GDM1 (cell line): ENCODE results near the gene TIMD4.

ENCODE experiments used
- DNase-seq: peaks from one replicate; lab custom pipeline; 2025; lab: John Stamatoyannopoulos, UW

Gene TIMD4

DNA sequence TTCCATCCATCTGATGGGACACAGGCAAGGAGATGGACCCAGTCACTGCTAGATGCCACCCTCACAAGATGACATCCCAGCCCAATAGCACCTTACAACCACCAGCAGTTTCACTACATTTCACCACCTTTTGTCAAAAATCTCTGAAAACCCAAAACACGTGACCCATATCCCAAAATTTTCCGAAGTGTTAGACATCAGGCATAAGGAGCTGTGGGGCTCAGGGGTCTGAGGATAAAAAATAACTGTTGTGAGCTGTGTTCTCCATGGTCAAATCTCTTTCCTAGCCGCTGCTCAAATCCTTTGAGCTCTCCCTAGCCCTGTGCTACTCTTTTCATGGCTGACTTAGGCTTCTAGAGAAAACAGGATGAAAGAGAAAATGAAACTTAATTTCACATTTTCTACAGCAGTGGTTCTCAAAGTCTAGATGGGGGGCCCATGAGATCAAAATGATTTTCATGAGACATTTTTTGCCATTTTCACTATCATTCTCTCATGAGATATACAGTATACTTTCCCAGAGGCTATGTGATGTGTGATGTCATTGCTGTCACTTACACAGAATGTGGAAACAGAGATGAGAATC lies 40.7 kb downstream of the TIMD4 start:
- DNase-seq, result no peak

DNA sequence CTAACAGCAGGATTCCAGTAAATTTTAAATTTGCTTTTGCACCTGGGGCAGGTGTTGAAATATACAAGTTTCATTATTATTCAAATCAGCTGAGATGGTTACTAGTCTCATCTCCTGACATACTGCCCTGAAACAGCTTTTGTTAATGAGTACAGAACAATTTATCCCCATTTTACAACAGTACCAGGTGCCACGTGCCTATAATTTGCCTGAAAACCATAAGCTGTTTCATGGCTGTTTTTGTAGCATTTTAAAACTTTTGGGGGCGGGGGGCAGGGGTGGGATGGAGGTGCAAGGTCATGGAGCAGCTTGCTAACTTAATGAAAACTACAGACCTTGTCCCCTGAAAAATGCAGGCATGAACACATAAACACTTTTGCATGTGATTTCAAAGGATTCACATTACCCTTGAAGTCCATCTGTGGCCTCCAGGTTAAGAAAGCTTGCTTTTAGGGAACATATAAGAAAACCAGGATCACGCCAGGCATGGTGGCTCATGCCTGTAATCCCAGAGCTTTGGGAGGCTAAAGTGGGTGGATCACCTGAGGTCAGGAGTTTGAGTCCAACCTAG lies 42.1 kb downstream of the TIMD4 start:
- no peak for DNase-seq

DNA sequence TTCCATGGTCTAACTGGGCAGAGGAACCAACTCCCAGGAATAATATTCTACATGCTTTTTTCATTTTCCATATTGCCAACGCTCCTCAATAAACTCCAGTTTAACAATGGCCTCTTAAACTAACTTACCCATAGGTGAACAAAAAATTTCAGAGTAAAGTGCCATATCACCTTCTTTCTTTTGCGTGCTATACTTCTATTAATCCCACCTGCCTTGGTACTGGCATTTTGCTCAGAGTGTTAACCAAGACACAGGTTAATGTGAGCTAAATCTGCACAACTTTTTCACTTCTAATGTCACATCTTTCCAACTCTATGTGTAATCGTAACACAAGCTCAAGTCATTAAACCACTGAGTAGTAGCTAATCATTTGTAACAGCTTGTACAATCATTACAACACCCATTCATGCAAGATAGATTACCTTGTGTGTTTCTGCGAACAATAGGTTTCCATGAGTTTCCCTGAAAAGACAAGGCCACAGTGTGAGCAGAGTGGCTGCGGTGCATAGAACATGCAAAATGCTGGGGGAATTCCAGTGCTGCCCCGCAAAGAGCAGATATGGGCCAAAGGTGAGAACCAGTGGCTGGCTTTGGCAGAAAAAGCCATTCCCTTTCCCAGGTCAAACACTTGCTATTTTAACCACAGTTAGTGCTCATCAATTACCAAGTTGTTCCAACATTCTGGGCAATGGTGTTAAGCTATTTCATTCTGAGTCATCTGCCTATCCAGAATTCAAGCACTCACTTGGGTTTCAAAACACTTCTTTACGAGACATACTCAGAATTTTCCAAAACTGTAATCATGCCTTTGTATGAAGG lies 42.8 kb downstream of the TIMD4 start:
- DNase-seq, result no peak

DNA sequence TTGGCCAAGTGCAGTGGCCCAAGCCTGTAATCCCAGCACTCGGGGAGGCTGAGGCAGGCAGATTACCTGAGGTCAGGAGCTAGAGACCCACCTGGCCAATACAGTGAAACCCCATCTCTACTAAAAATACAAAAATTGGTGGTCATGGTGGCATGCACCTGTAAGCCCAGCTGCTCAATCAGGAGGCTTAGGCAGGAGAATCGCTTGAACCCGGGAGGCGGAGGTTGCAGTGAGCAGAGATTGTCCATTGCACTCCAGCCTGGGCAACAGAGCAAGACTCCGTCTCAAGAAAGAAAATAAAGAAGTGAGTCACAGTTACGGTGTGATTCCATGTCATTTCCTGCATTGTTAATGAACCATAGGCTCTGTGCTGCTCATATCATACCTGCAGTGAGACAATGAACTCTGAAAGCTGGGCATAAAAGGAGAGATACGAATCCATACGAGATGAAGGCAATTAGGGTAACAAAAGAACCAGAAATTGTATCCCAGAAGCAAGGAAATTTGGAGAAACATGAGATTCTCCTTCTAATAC lies 44.6 kb downstream of the TIMD4 start:
- DNase-seq, result no peak

DNA sequence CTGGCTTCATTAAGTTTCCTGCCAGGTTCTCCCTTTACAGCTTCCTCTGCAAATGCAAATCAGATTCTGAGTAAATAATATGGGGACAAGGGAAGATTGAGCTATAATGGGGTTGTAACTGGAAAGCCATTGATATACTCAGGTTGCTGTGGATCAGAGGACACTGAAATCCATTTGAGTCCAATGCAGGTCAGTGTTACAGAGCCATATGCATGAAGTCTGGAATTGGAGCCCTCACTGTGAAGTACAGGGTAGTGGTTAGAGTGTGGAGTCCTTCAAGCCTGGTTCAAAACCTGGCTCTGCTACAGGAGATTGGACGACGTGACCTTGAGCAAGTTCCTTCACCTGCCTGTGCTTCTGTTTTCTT lies 48.7 kb downstream of the TIMD4 start:
- DNase-seq, result no peak

DNA sequence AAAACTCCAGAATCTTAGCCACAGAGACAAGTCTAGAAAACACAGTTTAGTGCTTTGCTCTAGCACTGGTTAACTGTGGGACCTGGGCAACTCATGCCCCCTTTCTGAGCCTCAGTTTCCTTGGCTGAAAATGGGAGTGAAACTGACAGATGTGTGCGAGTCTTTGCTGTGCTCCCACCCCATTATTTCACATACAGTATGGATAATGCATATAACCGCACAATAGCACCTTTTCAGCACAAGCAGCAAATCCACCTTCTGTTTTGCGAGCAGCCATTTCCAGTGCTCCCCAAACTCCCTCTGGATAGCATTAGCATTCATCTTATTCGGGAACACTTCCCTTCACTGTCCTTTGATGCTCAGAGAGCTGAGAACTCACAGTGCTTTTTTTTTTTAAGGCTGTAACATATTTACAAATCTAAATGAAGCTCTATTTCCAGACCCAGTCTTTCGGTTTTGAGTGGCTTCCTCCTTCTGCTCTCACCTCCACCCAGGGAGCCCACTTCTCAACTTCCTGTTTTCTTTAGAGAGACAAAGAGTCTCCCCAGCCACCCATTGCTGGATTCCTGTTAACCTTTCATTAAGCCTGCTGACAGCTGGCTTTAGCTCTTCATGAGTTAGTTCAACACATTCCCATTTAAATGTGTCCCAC lies 49.2 kb downstream of the TIMD4 start:
- peak; percentile 20 for DNase-seq

DNA sequence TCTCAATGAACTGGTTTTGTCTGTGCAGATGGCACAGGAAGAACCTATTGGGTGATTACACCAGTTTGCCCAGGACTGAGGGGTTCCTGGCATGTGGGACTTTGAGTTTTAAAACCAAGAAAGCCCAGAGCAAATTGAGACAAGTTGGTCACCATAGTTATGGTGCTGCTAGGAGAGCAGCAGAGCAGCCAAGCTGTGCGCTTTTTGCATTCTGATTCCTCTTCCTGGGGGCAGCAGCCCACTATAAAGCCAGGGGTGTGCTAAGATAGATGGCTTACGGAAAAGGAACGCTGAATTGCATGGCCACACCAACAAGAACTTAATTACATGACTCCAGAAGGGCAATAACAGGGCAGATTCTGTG lies 49.7 kb downstream of the TIMD4 start:
- no peak for DNase-seq

DNA sequence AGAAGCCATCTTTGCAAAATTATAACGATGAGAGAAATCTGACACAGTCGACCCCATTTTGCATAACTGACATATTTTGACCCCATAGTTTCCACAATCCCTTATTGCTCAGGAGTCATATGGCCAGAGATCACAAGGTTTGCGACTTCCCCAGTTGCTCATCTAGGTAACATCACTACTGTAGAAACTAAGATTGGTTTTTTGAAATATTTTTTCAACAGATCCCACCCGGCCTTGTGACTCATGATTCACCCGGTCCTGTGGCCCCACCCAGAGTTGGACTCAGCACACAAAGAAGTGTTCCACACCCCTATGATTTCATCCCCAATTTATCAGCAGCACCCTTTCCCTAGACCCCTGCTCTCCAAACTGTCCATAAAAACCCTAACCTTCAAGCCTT lies 50.2 kb downstream of the TIMD4 start:
- no peak for DNase-seq

DNA sequence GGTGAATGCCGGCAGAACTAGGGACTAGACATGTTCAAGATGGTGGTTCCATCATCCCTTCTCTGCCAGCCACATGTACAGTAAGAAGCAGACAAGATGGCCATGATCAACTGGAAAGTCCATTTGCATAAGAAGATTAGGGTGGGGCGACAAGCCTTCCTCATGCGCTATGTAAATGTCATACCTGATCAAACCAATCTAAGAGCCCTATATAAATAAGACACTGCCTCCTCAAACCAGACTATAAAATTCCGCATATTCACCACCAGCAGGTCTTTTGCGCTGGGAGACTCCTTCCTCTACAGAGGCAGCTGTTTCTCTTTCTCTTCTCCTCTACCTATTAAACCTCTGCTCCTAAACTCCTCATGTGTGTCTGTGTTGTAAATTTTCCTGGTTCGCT lies 53.8 kb downstream of the TIMD4 start:
- no peak for DNase-seq

DNA sequence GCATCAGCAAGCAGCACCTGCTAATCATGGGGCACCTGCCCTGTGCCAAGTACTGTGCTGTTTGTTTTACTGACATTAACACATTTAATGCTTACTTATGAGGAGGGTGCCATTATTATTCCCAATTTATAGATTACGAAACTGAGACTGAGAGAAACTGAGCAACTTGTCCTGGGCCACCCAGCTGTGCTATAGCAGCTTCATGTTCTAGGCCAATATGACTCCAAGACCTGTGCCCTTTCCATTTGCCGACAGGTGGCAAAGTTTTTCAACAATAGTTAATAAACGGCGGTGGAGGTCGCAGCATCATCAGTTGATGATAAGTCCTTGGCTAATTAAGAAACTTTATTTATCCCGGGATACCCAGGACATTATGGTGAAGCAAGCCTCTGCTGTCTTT lies 55.4 kb downstream of the TIMD4 start:
- DNase-seq, result no peak

DNA sequence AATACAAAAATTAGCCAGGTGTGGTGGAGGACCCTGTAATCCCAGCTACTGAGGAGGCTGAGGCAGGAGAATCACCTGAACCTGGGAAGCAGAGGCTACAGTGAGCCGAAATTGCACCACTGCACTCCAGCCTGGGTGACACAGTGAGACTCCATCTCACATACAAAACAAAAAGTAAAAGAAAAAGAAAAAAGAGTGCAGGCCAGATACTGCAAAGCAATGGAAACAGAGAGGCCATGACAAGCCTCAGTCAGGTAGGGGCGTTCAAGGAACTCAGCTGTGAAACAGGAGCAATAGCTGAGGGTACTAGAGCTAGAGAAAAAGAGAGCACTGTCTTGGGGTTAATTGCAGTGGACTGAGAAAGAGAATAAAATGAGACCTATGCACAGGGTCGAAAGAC lies 56.2 kb downstream of the TIMD4 start:
- no peak for DNase-seq

DNA sequence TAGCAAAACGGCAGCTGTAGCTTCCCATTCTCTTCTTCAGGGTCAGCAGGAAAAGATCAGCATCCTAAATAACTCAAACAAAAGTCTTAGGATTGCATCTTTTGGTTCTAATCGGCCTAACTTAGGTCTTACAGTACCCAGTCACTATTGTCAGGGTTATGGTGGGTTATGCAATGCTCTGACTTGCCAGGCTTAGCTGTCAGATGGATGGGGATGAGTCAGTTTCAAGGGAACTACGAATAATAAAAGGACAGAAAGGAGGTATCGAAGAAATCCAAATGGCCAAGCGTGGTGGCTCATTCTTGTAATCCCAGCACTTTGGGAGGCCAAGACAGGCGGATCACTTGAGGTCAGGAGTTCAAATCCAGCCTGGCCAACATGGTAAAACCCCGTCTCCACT lies 66.5 kb downstream of the TIMD4 start:
- DNase-seq, result no peak

DNA sequence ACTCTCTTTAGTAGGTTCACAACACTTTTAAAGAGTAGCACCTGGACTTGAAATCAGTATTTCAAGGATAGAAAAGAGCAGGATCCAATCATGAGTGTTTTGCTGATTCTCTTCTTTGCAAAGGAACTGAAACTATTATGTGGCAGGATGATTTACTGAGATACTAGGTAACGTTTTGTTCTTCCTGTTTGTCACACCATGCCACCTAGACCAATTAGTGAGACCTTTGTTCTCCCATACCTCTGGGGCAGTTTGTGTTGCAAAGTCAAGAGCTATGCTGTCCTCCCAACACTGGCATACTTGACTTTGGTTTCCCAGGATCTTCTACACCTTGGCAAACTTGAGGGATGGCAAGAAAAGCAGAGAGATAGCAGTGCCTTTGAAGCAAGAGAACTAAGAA lies 69.5 kb downstream of the TIMD4 start:
- no peak for DNase-seq

DNA sequence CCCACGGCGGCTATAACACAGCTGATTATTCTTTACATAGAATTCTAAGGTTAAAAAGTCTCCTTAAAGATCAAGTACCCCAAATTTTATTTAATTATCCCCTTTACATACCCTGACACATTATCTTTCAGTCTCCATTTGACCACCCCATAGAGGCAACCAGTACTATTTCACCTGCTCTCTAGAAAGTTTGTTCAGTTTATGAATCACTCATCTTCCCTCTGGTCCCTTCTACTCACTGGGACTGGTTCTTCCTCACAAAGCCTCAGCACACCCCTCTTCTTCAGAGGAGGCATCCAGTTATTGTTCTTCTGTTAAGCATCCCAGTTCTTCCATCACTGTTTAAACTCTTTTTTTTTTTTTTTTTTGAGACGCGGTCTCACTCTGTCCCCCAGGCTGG lies 70.2 kb downstream of the TIMD4 start:
- DNase-seq, result no peak

DNA sequence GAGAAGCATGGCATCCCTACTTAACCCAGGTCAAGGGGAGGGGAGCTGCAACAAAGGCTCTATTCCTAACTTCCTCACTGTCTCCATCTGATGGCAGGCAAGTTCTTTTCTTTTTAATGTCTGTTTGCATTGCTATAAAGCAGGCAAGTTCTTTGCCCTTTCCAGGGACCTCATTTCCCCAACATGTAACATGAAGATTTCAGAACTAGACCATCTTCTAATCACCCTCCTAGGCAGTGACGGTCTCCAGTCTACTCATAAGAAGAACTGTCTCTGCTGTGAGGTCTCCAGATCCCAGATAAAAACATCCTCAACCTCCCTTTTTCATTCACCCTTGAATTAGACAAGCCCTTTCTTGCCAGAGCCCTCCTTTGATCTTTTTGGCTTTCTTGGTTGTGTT lies 70.8 kb downstream of the TIMD4 start:
- no peak for DNase-seq

DNA sequence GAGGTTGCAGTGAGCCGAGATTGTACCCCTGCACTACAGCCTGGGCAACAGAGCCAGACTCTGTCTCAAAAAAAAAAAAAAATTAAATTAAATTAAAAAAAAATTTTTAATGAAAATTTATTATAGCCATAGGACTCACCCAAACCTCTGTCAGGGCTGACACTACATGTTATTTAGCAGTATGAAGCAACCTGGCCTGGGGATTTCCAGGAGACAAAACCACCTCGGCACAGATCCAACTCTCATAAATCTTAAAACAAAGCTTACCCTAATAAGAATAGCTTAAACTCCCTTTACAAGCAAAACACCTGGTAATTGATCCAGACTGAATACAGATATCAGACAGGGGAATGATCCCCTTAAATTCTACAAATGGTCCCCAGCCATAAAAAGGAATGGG lies 74.5 kb downstream of the TIMD4 start:
- no peak for DNase-seq

DNA sequence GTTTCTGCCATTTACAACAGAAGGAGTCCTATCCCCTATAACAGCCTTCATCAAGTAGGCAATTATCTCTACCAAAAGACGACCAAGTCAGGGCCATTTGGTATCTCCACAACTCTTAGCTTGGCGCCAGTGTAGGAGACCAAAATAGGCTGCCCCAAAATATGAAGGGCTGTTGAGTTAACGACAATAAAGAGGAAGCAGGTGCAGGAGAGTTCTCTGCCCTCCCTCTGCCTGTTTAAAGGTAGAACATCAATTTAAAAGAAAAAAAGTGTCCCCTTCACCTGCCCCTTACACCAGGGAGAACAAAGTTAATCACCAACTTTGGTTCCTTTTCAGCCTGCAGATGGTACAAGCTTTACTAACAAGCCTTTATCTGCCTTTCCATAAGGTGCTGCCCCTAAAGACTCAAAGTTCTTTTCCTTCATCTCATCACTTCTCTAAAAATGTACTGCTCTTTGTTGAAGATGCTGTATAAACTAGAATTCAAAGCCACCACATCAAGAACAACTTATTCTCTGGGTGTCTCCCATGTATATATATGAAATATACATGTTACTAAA lies 79.6 kb downstream of the TIMD4 start:
- no peak for DNase-seq

DNA sequence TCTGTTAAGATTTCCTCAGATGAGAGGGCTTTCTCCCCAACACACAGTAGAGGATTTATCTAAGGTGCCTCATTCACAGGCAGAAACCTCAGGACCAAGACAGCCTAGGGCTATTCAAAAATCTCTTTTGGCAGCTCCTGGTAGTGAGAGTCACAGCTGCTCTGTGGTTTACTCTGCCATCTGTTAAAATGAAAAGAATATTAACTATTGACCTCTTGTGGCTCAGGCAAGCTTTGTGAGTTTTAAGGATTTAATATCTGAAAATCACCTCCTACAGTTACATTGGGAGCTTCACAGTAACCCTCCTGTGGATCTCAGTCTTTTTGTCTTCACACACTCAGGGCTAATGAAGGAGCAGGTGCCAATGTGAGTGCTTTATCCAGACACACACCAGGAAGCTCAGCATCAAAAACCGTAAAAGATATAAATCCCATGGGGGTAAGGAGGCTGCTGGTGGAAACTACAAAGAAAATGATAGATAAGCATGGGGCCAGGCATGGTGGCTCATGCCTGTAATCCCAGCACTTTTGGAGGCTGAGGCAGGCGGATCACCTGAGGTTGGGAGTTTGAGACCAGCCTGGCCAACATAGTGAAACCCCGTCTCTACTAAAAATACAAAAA lies 83.3 kb downstream of the TIMD4 start:
- no peak for DNase-seq

DNA sequence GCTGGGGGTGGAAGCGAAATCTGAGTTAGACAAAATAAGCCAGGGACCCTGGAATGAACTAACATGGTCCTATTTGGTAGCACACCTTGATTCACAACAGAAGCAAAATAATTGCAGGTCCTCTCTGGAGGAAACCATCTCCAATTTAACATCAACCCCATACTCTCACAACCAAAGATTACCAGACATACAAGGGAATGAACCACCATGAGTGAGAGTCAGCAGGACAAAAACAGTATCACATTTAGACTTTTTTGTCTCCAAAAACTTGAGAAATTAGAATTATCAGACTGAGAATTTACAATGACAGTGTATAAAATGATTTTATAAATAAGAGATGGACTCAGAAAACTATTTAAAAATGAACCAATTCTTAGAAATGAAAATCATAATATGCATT lies 91.8 kb downstream of the TIMD4 start:
- no peak for DNase-seq

DNA sequence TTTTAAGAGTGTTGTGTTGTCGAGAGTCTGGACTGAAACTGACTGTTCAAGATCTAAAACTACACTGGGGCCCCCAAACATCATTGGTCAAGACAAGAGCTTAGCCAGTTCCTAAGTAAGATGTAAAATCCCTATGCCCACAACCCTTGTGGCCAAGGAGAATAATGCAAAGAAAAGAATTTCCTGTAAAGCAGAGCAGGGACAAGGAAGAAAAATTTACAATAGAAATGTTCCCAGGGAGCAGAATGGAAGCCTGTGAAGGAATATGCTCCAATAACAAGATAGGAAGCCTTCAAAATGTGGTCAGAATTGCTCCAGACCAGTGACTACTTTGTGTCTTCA lies 92.6 kb downstream of the TIMD4 start:
- no peak for DNase-seq
